Ascending aorta (tissue), 2 donors: ENCODE measurements around the gene ZNF593OS. TPM values are rescaled to one million over a fixed set of nuclear protein-coding genes. Genes with fewer than 3 reads are reported as not detected.

Experiments used
- DNase-seq, 2 donors: peaks; one replicate each; pipeline ENCODE4 v3.0.0-alpha.2; 2019; ENCODE audit warnings: low spot score in 2 of 2
- H3K27ac ChIP-seq, 2 donors: fragments of 200-600 bp; sonication (generic); one replicate each; pipeline ENCODE4 v1.5.1; 2016 to 2017; ENCODE audit warnings: mild to moderate bottlenecking in 1 of 2
- H3K27me3 ChIP-seq: fragments of 200-600 bp; sonication (generic); one replicate; pipeline ENCODE4 v1.5.1; 2017
- H3K36me3 ChIP-seq, 2 donors: fragments of 200-600 bp; sonication (generic); one replicate each; pipeline ENCODE4 v1.5.1; 2016
- H3K4me1 ChIP-seq, 2 donors: fragments of 200-600 bp; sonication (generic); one replicate each; pipeline ENCODE4 v1.5.1; 2016 to 2017; ENCODE audit warnings: mild to moderate bottlenecking in 1 of 2
- H3K4me3 ChIP-seq, 2 donors: fragments of 200-600 bp; sonication (generic); one replicate each; pipeline ENCODE4 v1.5.1; 2016 to 2017; ENCODE audit warnings: mild to moderate bottlenecking in 1 of 2
- H3K9me3 ChIP-seq, 2 donors: fragments of 200-600 bp; sonication (generic); one replicate each; pipeline ENCODE4 v1.5.1; 2016
- CTCF ChIP-seq, 3 experiments: fragments of 200-600 bp in 2 of 3; fragments of 450-650 bp in 1 of 3; sonication (generic) in 2 of 3; IDR thresholded peaks; one replicate each; pipeline ENCODE4 v1.5.1; 2016 to 2019; ENCODE audit warnings: antibody characterized with exemption in 3 of 3, mild to moderate bottlenecking in 1 of 3, moderate library complexity in 1 of 3
- intact Hi-C: fragments of 100-400 bp; cut with DNase I; formaldehyde crosslinking; loops from one replicate; pipeline ENCODE4 v1.15.1; 2023
- total RNA-seq: library from RNA; depleted of rRNA; stranded (reverse); fragments of >200 nt; gene quantifications from one replicate; pipeline ENCODE4 v1.1.0, GENCODE V29; 2016

Gene ZNF593OS
- total RNA-seq, 1 donor from 2014 or later: not detected

GRCh38 chr1:26189751-26190275 is 18.2 kb upstream of the ZNF593OS start:
- no peaks in the 10 kb centered on the region for H3K9me3 ChIP-seq
- H3K27ac ChIP-seq: no peak overlapping the region
- no peaks in the 10 kb centered on the region for H3K4me1 ChIP-seq
- H3K4me3 ChIP-seq: no peak overlapping the region
- intact Hi-C loops: no loop called here
- no peak for TF ChIP-seq CTCF (IDR thresholded peaks at IDR 0.05)
- H3K27me3 ChIP-seq: no peaks in the 10 kb centered on the region
- DNase-seq: no peak
- peaks cover 0 to 2% of the 10 kb centered on the region in 2 donors for H3K36me3 ChIP-seq

GRCh38 chr1:26189331-26189730 is 17.7 kb upstream of the ZNF593OS start:
- Histone ChIP-seq H3K9me3 (no peaks in the 10 kb centered on the region), H3K4me1 (no peaks in the 10 kb centered on the region), H3K4me3 (no peak overlapping the region), H3K27me3 (no peaks in the 10 kb centered on the region), H3K36me3 (peaks cover 0 to 2% of the 10 kb centered on the region in 2 donors), H3K27ac (no peak overlapping the region)
- intact Hi-C loops: no loop called here
- no peak for TF ChIP-seq CTCF (IDR thresholded peaks at IDR 0.05)
- DNase-seq: no peak

GRCh38 chr1:26188477-26188876 is 16.8 kb upstream of the ZNF593OS start:
- H3K27ac ChIP-seq: no peak overlapping the region
- H3K9me3 ChIP-seq: no peaks in the 10 kb centered on the region
- H3K36me3 ChIP-seq: peaks cover 0 to 2% of the 10 kb centered on the region in 2 donors
- intact Hi-C loops: no loop called here
- DNase-seq: no peak
- no peak for TF ChIP-seq CTCF (IDR thresholded peaks at IDR 0.05)
- H3K27me3 ChIP-seq: no peaks in the 10 kb centered on the region
- no peaks in the 10 kb centered on the region for H3K4me1 ChIP-seq
- no peak overlapping the region for H3K4me3 ChIP-seq

- Histone ChIP-seq H3K4me3 (no peak overlapping the region), H3K4me1 (no peaks in the 10 kb centered on the region), H3K36me3 (peaks cover 0 to 2% of the 10 kb centered on the region in 2 donors), H3K27me3 (no peaks in the 10 kb centered on the region), H3K9me3 (no peaks in the 10 kb centered on the region), H3K27ac (no peak overlapping the region)
- intact Hi-C loops: no loop called here
- TF ChIP-seq CTCF (IDR thresholded peaks at IDR 0.05): no peak
- DNase-seq: no peak
Measured at GRCh38 chr1:26187882-26188281, 16.2 kb upstream of the ZNF593OS start.

- no peak for DNase-seq
- Histone ChIP-seq H3K4me1 (no peaks in the 10 kb centered on the region), H3K27me3 (no peaks in the 10 kb centered on the region), H3K27ac (no peak overlapping the region), H3K9me3 (no peaks in the 10 kb centered on the region), H3K36me3 (peaks cover 0 to 2% of the 10 kb centered on the region in 2 donors), H3K4me3 (no peak overlapping the region)
- intact Hi-C loops: no loop called here
- no peak for TF ChIP-seq CTCF (IDR thresholded peaks at IDR 0.05)
Measured at GRCh38 chr1:26184883-26185282, 13.3 kb upstream of the ZNF593OS start.

- Histone ChIP-seq H3K4me1 (no peaks in the 10 kb centered on the region), H3K27me3 (no peaks in the 10 kb centered on the region), H3K4me3 (no peak overlapping the region), H3K36me3 (peaks cover 0 to under 1% of the 10 kb centered on the region in 2 donors), H3K27ac (no peak overlapping the region), H3K9me3 (no peaks in the 10 kb centered on the region)
- TF ChIP-seq CTCF (IDR thresholded peaks at IDR 0.05): no peak
- no peak for DNase-seq
- intact Hi-C loops: no loop called here
Measured at GRCh38 chr1:26184086-26184485, 12.5 kb upstream of the ZNF593OS start.
